Inferior parietal cortex (tissue), 1 donor: ENCODE measurements around the gene ST14.

Source experiments
- DNase-seq: peaks from one replicate; pipeline ENCODE4 v3.0.0-alpha.2; 2016; ENCODE audit errors: extremely low spot score

ST14 gene

GRCh38 chr11:130136107-130136506 lies 23.5 kb upstream of the ST14 start:
- DNase-seq = no peak

- DNase-seq = no peak
These were observed 21.6 kb upstream of the ST14 start for GRCh38 chr11:130137999-130138398.

GRCh38 chr11:130139401-130139800 lies 20.2 kb upstream of the ST14 start:
- peak; percentile 40 for DNase-seq

GRCh38 chr11:130141561-130142341 lies 17.8 kb upstream of the ST14 start:
- no peak for DNase-seq

GRCh38 chr11:130144141-130144540 lies 15.4 kb upstream of the ST14 start:
- DNase-seq = no peak

- DNase-seq = no peak
These were observed 14.7 kb upstream of the ST14 start for GRCh38 chr11:130144861-130145281.

GRCh38 chr11:130145311-130145812 lies 14.2 kb upstream of the ST14 start:
- DNase-seq = no peak

- no peak for DNase-seq
These were observed 13.4 kb upstream of the ST14 start for GRCh38 chr11:130145975-130146776.

- DNase-seq = peak; percentile 31
These were observed 12.8 kb upstream of the ST14 start for GRCh38 chr11:130146796-130147195.

- DNase-seq = no peak
These were observed 10.7 kb upstream of the ST14 start for GRCh38 chr11:130148796-130149326.

- no peak for DNase-seq
These were observed 8.8 kb upstream of the ST14 start for GRCh38 chr11:130150790-130151189.

GRCh38 chr11:130151196-130151595 lies 8.4 kb upstream of the ST14 start:
- no peak for DNase-seq

GRCh38 chr11:130156108-130157022 lies 3.2 kb upstream of the ST14 start:
- no peak for DNase-seq

GRCh38 chr11:130157101-130157500 lies 2.5 kb upstream of the ST14 start:
- no peak for DNase-seq

GRCh38 chr11:130157840-130158239 lies 1.7 kb upstream of the ST14 start:
- no peak for DNase-seq

GRCh38 chr11:130159139-130159538 lies 443 bp upstream of the ST14 start:
- no peak for DNase-seq

- DNase-seq = no peak
These were observed 1.0 kb downstream of the ST14 start for GRCh38 chr11:130160498-130161155.

- no peak for DNase-seq
These were observed 2.0 kb downstream of the ST14 start for GRCh38 chr11:130161441-130162145.

- no peak for DNase-seq
These were observed 3.2 kb downstream of the ST14 start for GRCh38 chr11:130162733-130163132.
